Renal cortex interstitium (tissue), 11 donors: ENCODE measurements around the gene MORC1. TPM values are rescaled to one million over a fixed set of nuclear protein-coding genes. Genes with fewer than 3 reads are reported as not detected.
A peak's percentile ranks its signal among the peaks of the same experiment; 100 is the strongest.

Experiments
- DNase-seq, 11 donors: peaks; one replicate each; pipeline ENCODE4 v3.0.0-alpha.2; 2013; ENCODE audit warnings: low read depth in 9 of 11, low spot score in 4 of 11; ENCODE audit errors: extremely low read depth in 1 of 11
- polyA plus RNA-seq, 3 donors: library from polyadenylated mRNA; unstranded; fragments of 120-200 nt; gene quantifications; one replicate each; pipeline ENCODE4 v1.2.1, GENCODE V29; 2013; ENCODE audit not compliant: insufficient read length in 3 of 3

The MORC1 gene
- polyA plus RNA-seq, 3 donors: 0.57 to 0.78 (median 0.59) TPM

- DNase-seq: no peak
Observed at GRCh38 chr3:108959017-108959416, 158.9 kb downstream of the MORC1 start.

DNA sequence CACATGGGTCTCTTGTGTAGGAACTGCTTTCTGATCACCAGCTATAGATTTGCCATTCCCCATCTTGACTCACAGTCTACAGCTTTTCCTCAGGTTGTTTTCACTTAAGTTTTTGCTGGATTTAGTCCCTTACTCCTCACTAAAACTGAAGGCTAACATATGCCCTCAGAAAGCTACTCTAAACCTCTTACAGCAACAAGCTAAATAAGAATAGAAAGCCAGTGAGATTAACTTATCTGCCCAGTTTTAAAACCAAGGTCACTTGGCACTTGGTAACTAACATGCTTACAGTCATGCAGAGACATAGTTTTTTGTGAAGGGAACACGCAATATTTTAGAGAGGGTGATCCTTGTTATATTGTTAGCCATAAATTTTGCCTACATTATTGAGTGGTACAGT lies 164.2 kb downstream of the MORC1 start, which contains the start of gene GUCA1C:
Gene GUCA1C, minus strand, starts transcription at position 180 of the 400 bp plus-strand sequence. Its CDS starts 117 bp downstream, at position 63.
- DNase-seq: no peak

DNA sequence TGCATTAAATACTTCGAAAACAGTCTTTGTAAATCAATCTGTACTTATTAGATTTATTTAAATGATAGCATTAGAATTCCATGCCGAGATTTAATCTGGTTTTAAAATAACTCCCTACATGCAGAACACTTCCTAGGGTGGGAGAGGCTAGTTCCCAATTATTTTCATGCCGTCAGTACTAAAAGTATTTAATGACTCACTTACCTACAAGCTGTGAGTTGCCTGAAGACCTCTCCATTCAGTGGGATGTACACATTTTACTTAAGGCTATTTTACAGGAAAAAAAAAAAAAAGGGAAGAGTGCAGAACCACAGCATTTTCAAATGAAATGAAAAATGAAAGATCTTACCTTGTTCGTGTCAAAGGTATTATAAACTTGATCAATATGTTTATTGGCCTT lies 164.7 kb downstream of the MORC1 start:
- DNase-seq: no peak

- DNase-seq: no peak
Observed at GRCh38 chr3:108951820-108952501, 166.0 kb downstream of the MORC1 start.

DNA sequence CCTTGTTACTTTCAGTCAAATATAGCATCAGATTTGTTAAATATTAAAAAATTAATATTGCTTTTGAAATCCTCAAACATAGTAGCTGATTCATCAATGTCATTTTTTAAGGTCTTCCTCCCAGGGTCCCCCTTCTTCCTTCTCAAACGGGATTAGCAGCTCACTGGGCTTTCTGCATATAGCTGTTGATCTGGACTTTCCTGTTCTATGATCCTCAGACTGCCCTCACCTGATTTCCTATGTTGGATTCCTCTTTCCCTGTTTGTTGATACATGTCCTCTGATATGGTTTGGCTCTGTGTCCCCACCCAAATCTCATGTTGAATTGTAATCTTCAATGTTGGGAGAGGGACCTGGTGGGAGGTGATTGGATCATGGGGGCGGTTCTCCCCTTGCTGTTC lies 170.1 kb downstream of the MORC1 start:
- DNase-seq: no peak

GRCh38 chr3:108946292-108947285 lies 171.3 kb downstream of the MORC1 start:
- DNase-seq: no peak

DNA sequence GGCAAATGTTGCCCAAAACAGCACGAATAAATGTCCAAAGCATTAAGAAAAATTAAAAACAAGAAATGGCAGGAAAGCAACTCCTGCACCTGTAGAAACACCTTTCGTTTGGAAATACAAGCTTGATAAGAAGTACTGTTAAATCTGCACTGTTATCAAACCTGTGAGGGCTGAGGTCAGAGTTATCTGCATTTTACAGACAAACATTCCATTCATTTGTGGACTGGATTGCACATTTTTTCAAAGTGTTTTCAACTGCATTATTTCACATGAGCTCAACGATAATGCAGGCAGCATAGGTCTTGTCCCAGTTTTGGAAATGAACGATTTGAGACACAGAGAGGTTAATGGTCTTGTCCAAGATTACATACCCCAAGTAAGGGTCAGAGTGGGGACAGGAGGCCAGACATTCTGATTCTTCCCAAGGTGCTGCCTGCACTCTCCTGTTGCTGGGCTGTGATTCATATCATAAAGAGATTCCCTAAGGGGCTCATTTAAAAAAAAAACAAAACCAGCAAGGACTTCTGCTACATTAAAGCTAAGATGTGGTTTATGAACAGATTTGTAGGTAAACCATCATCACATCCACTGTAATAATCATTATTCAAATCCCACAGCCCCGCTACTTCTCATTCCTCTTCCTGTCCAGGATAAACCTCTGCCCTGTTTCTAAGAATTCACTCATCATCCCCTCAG lies 177.2 kb downstream of the MORC1 start:
- DNase-seq: no peak

GRCh38 chr3:108940166-108940565 lies 177.8 kb downstream of the MORC1 start:
- no peak for DNase-seq

DNA sequence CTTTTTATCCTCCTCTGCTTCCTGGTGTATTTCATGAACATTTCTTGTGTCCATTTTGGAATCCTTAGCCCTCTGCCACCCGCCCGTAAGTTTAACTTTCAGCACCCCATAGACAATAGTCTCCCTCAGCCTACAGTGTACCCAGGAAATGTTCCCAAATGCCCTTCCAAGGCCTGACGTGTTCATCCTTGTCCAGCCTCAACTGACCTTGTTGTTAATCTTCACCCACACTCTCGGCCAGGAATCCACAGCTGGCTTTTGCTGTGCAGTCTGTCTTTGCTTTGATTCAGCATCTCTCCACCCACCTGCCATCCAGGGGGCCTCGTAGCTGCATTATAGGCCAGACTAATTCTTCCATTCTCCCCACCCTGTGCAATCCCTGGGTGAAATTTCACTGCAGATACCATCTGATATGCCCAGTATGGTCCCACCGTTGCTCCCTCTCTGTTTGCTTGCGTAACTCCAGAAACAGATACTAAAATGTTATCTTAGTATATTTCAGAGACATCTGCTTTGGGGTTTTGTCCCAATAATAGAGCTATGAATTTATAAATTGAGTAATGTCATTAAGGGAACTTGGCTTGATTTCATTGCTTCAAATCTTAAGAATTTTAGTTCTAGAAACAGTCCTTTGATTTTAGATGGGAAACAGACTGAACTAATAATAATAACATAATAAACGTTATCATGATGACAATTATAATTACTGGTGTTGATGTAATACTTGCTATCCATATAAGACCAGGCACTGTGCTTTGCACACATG lies 180.8 kb downstream of the MORC1 start:
- DNase-seq: no peak

GRCh38 chr3:108931035-108931434 lies 186.9 kb downstream of the MORC1 start:
- peak in 2 of 11 donors; percentile 14 to 18 for DNase-seq

DNA sequence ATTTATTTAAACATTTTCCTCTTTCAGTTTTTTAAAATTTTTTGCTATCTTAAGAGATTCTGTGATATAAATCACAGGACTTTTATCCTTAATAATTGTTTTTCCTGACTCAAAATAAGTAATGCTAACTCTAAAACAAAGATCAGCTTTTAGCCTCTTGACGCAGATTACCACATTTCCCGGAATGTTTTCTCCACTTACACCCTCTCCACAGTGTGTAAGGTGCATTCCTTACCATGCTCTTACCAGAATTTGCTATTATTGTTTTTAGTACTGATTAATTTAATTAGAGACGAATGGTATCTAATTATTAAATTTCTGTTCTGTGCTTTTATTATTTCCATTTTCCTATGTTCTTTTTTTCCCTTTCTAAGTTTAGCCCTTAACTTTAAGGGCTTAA lies 199.1 kb downstream of the MORC1 start:
- DNase-seq: no peak

GRCh38 chr3:108914774-108915641 lies 202.9 kb downstream of the MORC1 start:
- DNase-seq: peak in 7 of 11 donors; percentile 25 to 54 (median 41)

DNA sequence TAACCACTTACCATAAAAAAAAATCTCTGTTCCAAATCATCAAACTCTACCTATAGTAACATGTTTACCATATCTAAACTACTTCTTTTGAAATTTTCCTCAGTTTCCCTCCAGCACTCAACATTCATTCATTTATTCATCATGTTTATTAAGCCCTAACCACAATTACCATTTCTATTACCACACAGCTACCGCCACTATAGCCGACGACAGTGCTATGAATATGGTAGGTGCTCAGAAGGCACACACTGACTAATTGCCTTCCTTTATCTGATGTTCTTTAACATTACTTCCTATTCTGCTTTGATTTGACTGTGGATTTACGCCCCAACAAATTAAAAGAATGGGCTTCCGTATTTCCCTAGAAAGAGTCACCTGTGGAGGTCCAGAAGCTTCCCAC lies 208.1 kb downstream of the MORC1 start:
- DNase-seq: no peak

Other genes starting within 250 kb of the MORC1 start
- gene GUCA1C, start 164.3 kb downstream of the MORC1 start, polyA plus RNA-seq: under 1 TPM; 0.22 to 0.35 (median 0.27) TPM
- 10 to 100 TPM; 16.4 to 23.7 (median 21.3) TPM for gene C3orf85, start 18.6 kb upstream of the MORC1 start, polyA plus RNA-seq
- under 1 TPM; 0.90 to 0.93 (median 0.92) TPM for gene DPPA2, start 198.4 kb upstream of the MORC1 start, polyA plus RNA-seq
- gene DPPA4, start 219.4 kb upstream of the MORC1 start, polyA plus RNA-seq: 1 to 10 TPM; 2.9 to 4.8 (median 3.9) TPM